AG09319 (cell line): Measurements from ENCODE around the gene GABRB1.

Experiments
- DNase-seq: peaks from one replicate; pipeline ENCODE4 v3.0.0-alpha.2; 2010; ENCODE audit warnings: low read depth; ENCODE audit errors: extremely low read depth
- TF ChIP-seq, protein P1 (sequence below): IDR thresholded peaks from 2 replicates; pipeline ENCODE4 v1.5.1; 2011; ENCODE audit warnings: low read depth, mild to moderate bottlenecking, inconsistent platforms, low read length, moderate library complexity

GABRB1 gene

DNA sequence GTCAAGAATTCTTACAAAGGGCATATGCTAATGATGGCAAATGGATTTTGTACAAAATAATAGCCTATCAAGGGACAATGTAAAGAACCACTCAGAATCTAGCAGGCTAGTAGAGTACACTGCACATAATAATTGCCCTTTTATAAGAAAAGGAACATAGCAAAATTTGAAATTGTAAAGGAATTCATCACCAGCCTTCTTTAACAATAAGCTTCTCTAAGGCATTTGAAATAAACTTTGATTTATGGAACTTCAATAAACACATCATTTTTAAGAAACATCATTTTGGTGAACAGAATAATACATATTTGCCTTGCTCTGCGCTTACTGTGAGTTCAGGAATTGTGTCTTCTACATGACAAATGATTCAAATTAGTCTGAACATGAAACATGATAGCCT is 444.0 kb downstream of the GABRB1 start:
- TF ChIP-seq, protein P1, sequence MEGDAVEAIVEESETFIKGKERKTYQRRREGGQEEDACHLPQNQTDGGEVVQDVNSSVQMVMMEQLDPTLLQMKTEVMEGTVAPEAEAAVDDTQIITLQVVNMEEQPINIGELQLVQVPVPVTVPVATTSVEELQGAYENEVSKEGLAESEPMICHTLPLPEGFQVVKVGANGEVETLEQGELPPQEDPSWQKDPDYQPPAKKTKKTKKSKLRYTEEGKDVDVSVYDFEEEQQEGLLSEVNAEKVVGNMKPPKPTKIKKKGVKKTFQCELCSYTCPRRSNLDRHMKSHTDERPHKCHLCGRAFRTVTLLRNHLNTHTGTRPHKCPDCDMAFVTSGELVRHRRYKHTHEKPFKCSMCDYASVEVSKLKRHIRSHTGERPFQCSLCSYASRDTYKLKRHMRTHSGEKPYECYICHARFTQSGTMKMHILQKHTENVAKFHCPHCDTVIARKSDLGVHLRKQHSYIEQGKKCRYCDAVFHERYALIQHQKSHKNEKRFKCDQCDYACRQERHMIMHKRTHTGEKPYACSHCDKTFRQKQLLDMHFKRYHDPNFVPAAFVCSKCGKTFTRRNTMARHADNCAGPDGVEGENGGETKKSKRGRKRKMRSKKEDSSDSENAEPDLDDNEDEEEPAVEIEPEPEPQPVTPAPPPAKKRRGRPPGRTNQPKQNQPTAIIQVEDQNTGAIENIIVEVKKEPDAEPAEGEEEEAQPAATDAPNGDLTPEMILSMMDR = no peak
- DNase-seq = no peak
